Effector memory CD8-positive, alpha-beta T cell (primary cell): ENCODE data around the gene TUT4.

Experiments used
- ATAC-seq: fragments of 150-1000 bp; cut with Tn5 transposase; replicated peaks from 2 replicates; pipeline ENCODE4 v1.10.0; 2021; ENCODE audit warnings: mild to moderate bottlenecking, moderate library complexity
- DNase-seq, 3 experiments: peaks; one replicate each; pipeline ENCODE4 v3.0.0; 2021
- H3K27ac Mint-ChIP-seq, 2 donors: one replicate each; pipeline ENCODE4 v1.8.0; 2022; ENCODE audit warnings: mild to moderate bottlenecking in 2 of 2, mixed read lengths in 2 of 2, moderate library complexity in 2 of 2
- H3K27me3 Mint-ChIP-seq, 2 donors: one replicate each; pipeline ENCODE4 v1.8.0; 2022; ENCODE audit warnings: mixed read lengths in 2 of 2
- H3K36me3 Mint-ChIP-seq: one replicate; pipeline ENCODE4 v1.8.0; 2022; ENCODE audit warnings: mild to moderate bottlenecking, moderate library complexity, mixed read lengths; ENCODE audit not compliant: insufficient read depth
- H3K4me1 Mint-ChIP-seq, 2 donors: one replicate each; pipeline ENCODE4 v1.8.0; 2022; ENCODE audit warnings: low read depth in 2 of 2, mixed read lengths in 2 of 2
- H3K4me3 Mint-ChIP-seq, 2 donors: one replicate each; pipeline ENCODE4 v1.8.0; 2022; ENCODE audit warnings: mild to moderate bottlenecking in 2 of 2, mixed read lengths in 2 of 2, moderate library complexity in 2 of 2
- H3K9me3 Mint-ChIP-seq, 2 donors: one replicate each; pipeline ENCODE4 v1.8.0; 2022; ENCODE audit warnings: mixed read lengths in 2 of 2

TUT4 gene

GRCh38 chr1:52424231-52424636, 128.7 kb downstream of the TUT4 start:
- H3K4me3 Mint-ChIP-seq = peak overlapping the region; percentile 71 to 74
- ATAC-seq = peak; percentile 90
- H3K4me1 Mint-ChIP-seq = peaks cover 27 to 31% of the 10 kb centered on the region in 2 donors

GRCh38 chr1:52423771-52424170, 129.1 kb downstream of the TUT4 start:
- Mint-ChIP-seq H3K36me3 (peaks cover 48% of the 10 kb centered on the region), H3K4me3 (peak overlapping the region; percentile 71 to 74), H3K4me1 (peaks cover 27 to 31% of the 10 kb centered on the region in 2 donors), H3K9me3 (no peaks in the 10 kb centered on the region), H3K27ac (peak overlapping the region; percentile 98), H3K27me3 (no peaks in the 10 kb centered on the region)
- peak; percentile 88 for ATAC-seq
- peak; percentile 68 to 77 (median 73) for DNase-seq

More at GRCh38 chr1:52424231-52424636, 128.7 kb downstream of the TUT4 start:
- Mint-ChIP-seq H3K27me3 (no peaks in the 10 kb centered on the region), H3K9me3 (no peaks in the 10 kb centered on the region), H3K36me3 (peaks cover 47% of the 10 kb centered on the region), H3K27ac (peak overlapping the region; percentile 98)
- DNase-seq = peak; percentile 33 to 49 (median 43)

GRCh38 chr1:52423055-52423454, 129.8 kb downstream of the TUT4 start:
- H3K9me3 Mint-ChIP-seq = no peaks in the 10 kb centered on the region
- ATAC-seq (no peak), DNase-seq (no peak)
- H3K36me3 Mint-ChIP-seq = peaks cover 53% of the 10 kb centered on the region
- peaks cover 27 to 31% of the 10 kb centered on the region in 2 donors for H3K4me1 Mint-ChIP-seq
- no peaks in the 10 kb centered on the region for H3K27me3 Mint-ChIP-seq
- H3K27ac Mint-ChIP-seq = peak overlapping the region in 1 of 2 donors; percentile 87
- no peak overlapping the region for H3K4me3 Mint-ChIP-seq

GRCh38 chr1:52420713-52421112, 132.2 kb downstream of the TUT4 start:
- Mint-ChIP-seq H3K9me3 (no peaks in the 10 kb centered on the region), H3K36me3 (peaks cover 68% of the 10 kb centered on the region), H3K27ac (no peak overlapping the region), H3K4me1 (peaks cover 24% of the 10 kb centered on the region in 2 donors), H3K27me3 (no peaks in the 10 kb centered on the region), H3K4me3 (no peak overlapping the region)
- DNase-seq = no peak
- no peak for ATAC-seq

GRCh38 chr1:52416811-52417210, 136.1 kb downstream of the TUT4 start:
- no peak for DNase-seq
- Mint-ChIP-seq H3K27me3 (no peaks in the 10 kb centered on the region), H3K9me3 (no peaks in the 10 kb centered on the region), H3K4me1 (peaks cover 0 to 5% of the 10 kb centered on the region in 2 donors), H3K27ac (peak overlapping the region in 1 of 2 donors; percentile 39), H3K4me3 (no peak overlapping the region), H3K36me3 (peaks cover 88% of the 10 kb centered on the region)
- ATAC-seq = no peak

GRCh38 chr1:52414942-52415341, 137.9 kb downstream of the TUT4 start:
- Mint-ChIP-seq H3K27me3 (no peaks in the 10 kb centered on the region), H3K36me3 (peaks cover 93% of the 10 kb centered on the region), H3K27ac (no peak overlapping the region), H3K4me3 (no peak overlapping the region), H3K4me1 (peaks cover 4 to 5% of the 10 kb centered on the region in 2 donors), H3K9me3 (no peaks in the 10 kb centered on the region)
- DNase-seq (no peak), ATAC-seq (no peak)

GRCh38 chr1:52413410-52413989, 139.4 kb downstream of the TUT4 start:
- ATAC-seq (no peak), DNase-seq (no peak)
- no peaks in the 10 kb centered on the region for H3K9me3 Mint-ChIP-seq
- H3K4me1 Mint-ChIP-seq = peaks cover 4 to 5% of the 10 kb centered on the region in 2 donors
- H3K36me3 Mint-ChIP-seq = peaks cover 91% of the 10 kb centered on the region
- H3K4me3 Mint-ChIP-seq = no peak overlapping the region
- no peak overlapping the region for H3K27ac Mint-ChIP-seq
- no peaks in the 10 kb centered on the region for H3K27me3 Mint-ChIP-seq

GRCh38 chr1:52404975-52405338, 147.9 kb downstream of the TUT4 start:
- ATAC-seq (no peak), DNase-seq (no peak)
- H3K9me3 Mint-ChIP-seq = no peaks in the 10 kb centered on the region
- H3K4me1 Mint-ChIP-seq = peaks cover 26 to 30% of the 10 kb centered on the region in 2 donors
- H3K27ac Mint-ChIP-seq = peak overlapping the region; percentile 98
- peaks cover 45% of the 10 kb centered on the region for H3K36me3 Mint-ChIP-seq
- peak overlapping the region; percentile 98 to 100 for H3K4me3 Mint-ChIP-seq
- no peaks in the 10 kb centered on the region for H3K27me3 Mint-ChIP-seq

- peak within 1 kb of the TSS; percentile 98 for H3K27ac Mint-ChIP-seq
- H3K27me3 Mint-ChIP-seq = no peaks in the 10 kb centered on the region
- peak within 1 kb of the TSS; percentile 98 to 100 for H3K4me3 Mint-ChIP-seq
- H3K36me3 Mint-ChIP-seq = peaks cover 41% of the 10 kb centered on the region
- peaks cover 26 to 30% of the 10 kb centered on the region in 2 donors for H3K4me1 Mint-ChIP-seq
- ATAC-seq (peak; percentile 91), DNase-seq (peak; percentile 96 to 98 (median 96))
- no peaks in the 10 kb centered on the region for H3K9me3 Mint-ChIP-seq
Measured at GRCh38 chr1:52404116-52404974, 148.5 kb downstream of the TUT4 start, which contains the start of the genes ORC1 and PRPF38A. TSS of gene ORC1 (minus strand) at chr1:52404423. CDS start at chr1:52402223, 2,200 bp downstream. TSS of gene PRPF38A (plus strand) at chr1:52404602. CDS start at chr1:52404750, 148 bp downstream.

GRCh38 chr1:52403566-52404115, 149.3 kb downstream of the TUT4 start:
- DNase-seq (peak; percentile 49 to 62 (median 50)), ATAC-seq (peak; percentile 60)
- H3K9me3 Mint-ChIP-seq = no peaks in the 10 kb centered on the region
- H3K4me1 Mint-ChIP-seq = peaks cover 26 to 27% of the 10 kb centered on the region in 2 donors
- H3K27me3 Mint-ChIP-seq = no peaks in the 10 kb centered on the region
- peaks cover 34% of the 10 kb centered on the region for H3K36me3 Mint-ChIP-seq
- H3K27ac Mint-ChIP-seq = peak overlapping the region; percentile 98
- H3K4me3 Mint-ChIP-seq = peak overlapping the region; percentile 98 to 100

GRCh38 chr1:52402860-52403240, 150.0 kb downstream of the TUT4 start:
- H3K27me3 Mint-ChIP-seq = no peaks in the 10 kb centered on the region
- peak overlapping the region in 1 of 2 donors; percentile 98 for H3K27ac Mint-ChIP-seq
- DNase-seq (no peak), ATAC-seq (no peak)
- no peaks in the 10 kb centered on the region for H3K9me3 Mint-ChIP-seq
- peak overlapping the region; percentile 98 to 100 for H3K4me3 Mint-ChIP-seq
- H3K4me1 Mint-ChIP-seq = peaks cover 26% of the 10 kb centered on the region in 2 donors
- H3K36me3 Mint-ChIP-seq = peaks cover 28% of the 10 kb centered on the region

- Mint-ChIP-seq H3K36me3 (peaks cover 18% of the 10 kb centered on the region), H3K9me3 (no peaks in the 10 kb centered on the region), H3K4me3 (no peak overlapping the region), H3K27me3 (no peaks in the 10 kb centered on the region), H3K27ac (no peak overlapping the region), H3K4me1 (peaks cover 11 to 16% of the 10 kb centered on the region in 2 donors)
- DNase-seq (no peak), ATAC-seq (no peak)
Measured at GRCh38 chr1:52400131-52400530, 152.8 kb downstream of the TUT4 start.

GRCh38 chr1:52399629-52400028, 153.3 kb downstream of the TUT4 start:
- no peak for ATAC-seq
- Mint-ChIP-seq H3K36me3 (peaks cover 17% of the 10 kb centered on the region), H3K4me1 (peaks cover 6 to 13% of the 10 kb centered on the region in 2 donors), H3K9me3 (no peaks in the 10 kb centered on the region), H3K27ac (no peak overlapping the region), H3K27me3 (no peaks in the 10 kb centered on the region), H3K4me3 (no peak overlapping the region)
- no peak for DNase-seq
